Endothelial cell of umbilical vein (primary cell): Measurements from ENCODE around the gene VPS37C. TPM values are rescaled to one million over a fixed set of nuclear protein-coding genes. Genes with fewer than 3 reads are reported as not detected.

Experiments
- BruUV-seq: library from RNA; stranded (reverse); fragments of 400-500 nt; replicated peaks from 2 replicates; lab custom pipeline; 2021; lab: Mats Ljungman, UMichigan
- CTCF ChIA-PET: fragments of 300-600, 350-600 bp; sonication (Branson Sonifier 250); formaldehyde crosslinking; loops from one replicate; lab custom pipeline; 2021; ENCODE audit warnings: antibody characterized with exemption, inconsistent platforms; lab: Charles Lee
- POLR2A ChIA-PET: fragments of 300-600, 350-600 bp; sonication (Branson Sonifier 250); formaldehyde crosslinking; loops from one replicate; lab custom pipeline; 2021; ENCODE audit warnings: antibody characterized with exemption, inconsistent platforms; lab: Charles Lee
- DNase-seq: peaks from one replicate; pipeline ENCODE4 v3.0.0-alpha.2; 2011; ENCODE audit warnings: low read depth, low spot score
- FAIRE-seq: peaks from 2 replicates; lab custom pipeline; 2011; peaks lifted over from hg19 to GRCh38; lab: Jason Lieb, UNC
- H2AFZ ChIP-seq: 2 replicates; pipeline ENCODE4 v1.6.0; 2012; ENCODE audit warnings: low read depth, low read length, control low read depth, inconsistent platforms
- H3K27ac ChIP-seq: 2 replicates; pipeline ENCODE4 v1.5.1; 2011; ENCODE audit warnings: low read depth, mild to moderate bottlenecking, control low read depth, low read length, moderate library complexity; ENCODE audit not compliant: insufficient read depth
- H3K27me3 ChIP-seq, 2 experiments: 2 replicates each; pipeline versions ENCODE4 v1.6.0 to v1.6.1; 2011; ENCODE audit warnings: low read length in 2 of 2, mixed read lengths in 1 of 2; ENCODE audit not compliant: control insufficient read depth in 2 of 2, insufficient read depth in 2 of 2
- H3K36me3 ChIP-seq, 2 experiments: 2 replicates in 1 of 2; 3 replicates in 1 of 2; pipeline ENCODE4 v1.5.1; 2011; ENCODE audit warnings: low read length in 2 of 2, mild to moderate bottlenecking in 1 of 2, moderate library complexity in 1 of 2; ENCODE audit not compliant: control insufficient read depth in 2 of 2, insufficient read depth in 2 of 2; ENCODE audit errors: extremely low read depth in 1 of 2
- H3K4me1 ChIP-seq: 3 replicates; pipeline ENCODE4 v1.5.1; 2011; ENCODE audit warnings: mild to moderate bottlenecking, low read length; ENCODE audit not compliant: control insufficient read depth, insufficient read depth; ENCODE audit errors: extremely low read depth
- H3K4me2 ChIP-seq: 2 replicates; pipeline ENCODE4 v1.6.1; 2011; ENCODE audit warnings: low read length, control low read depth, mixed read lengths; ENCODE audit not compliant: insufficient read depth
- H3K4me3 ChIP-seq, 3 experiments: fragments of 200-600 bp in 1 of 3; sonication (generic), shearing (Covaris generic) in 1 of 3; replicated peaks in 1 of 3; 2 replicates each; pipeline ENCODE4 v1.5.1; 2011 to 2016; ENCODE audit warnings: control low read depth in 3 of 3, low read length in 3 of 3, mild to moderate bottlenecking in 2 of 3, inconsistent platforms in 1 of 3, low read depth in 1 of 3, moderate library complexity in 1 of 3; ENCODE audit not compliant: insufficient read depth in 1 of 3
- H3K79me2 ChIP-seq: 2 replicates; pipeline ENCODE4 v1.6.0; 2012; ENCODE audit warnings: low read length, inconsistent platforms; ENCODE audit not compliant: control insufficient read depth, insufficient read depth
- H3K9ac ChIP-seq: replicated peaks from 2 replicates; pipeline ENCODE3; 2011; ENCODE audit warnings: low read length, control low read depth; ENCODE audit not compliant: insufficient read depth; ENCODE audit errors: extremely low read depth
- H3K9me1 ChIP-seq: replicated peaks from 3 replicates; pipeline ENCODE4 v1.6.0; 2011; ENCODE audit warnings: mild to moderate bottlenecking, low read length; ENCODE audit not compliant: control insufficient read depth, insufficient read depth; ENCODE audit errors: extremely low read depth
- H3K9me3 ChIP-seq: replicated peaks from 2 replicates; pipeline ENCODE4 v1.5.1; 2012; ENCODE audit warnings: low read length, inconsistent platforms; ENCODE audit not compliant: control insufficient read depth, insufficient read depth
- H4K20me1 ChIP-seq: replicated peaks from 2 replicates; pipeline ENCODE3; 2011; ENCODE audit warnings: mild to moderate bottlenecking, low read length; ENCODE audit not compliant: control insufficient read depth, insufficient read depth; ENCODE audit errors: extremely low read depth
- EZH2 ChIP-seq: IDR thresholded peaks from 2 replicates; pipeline ENCODE4 v1.6.1; 2012; ENCODE audit warnings: borderline replicate concordance, low read depth, mild to moderate bottlenecking, moderate library complexity, low read length, inconsistent platforms; ENCODE audit not compliant: severe bottlenecking
- FOS ChIP-seq: IDR thresholded peaks from 2 replicates; pipeline ENCODE4 v1.6.1; 2011; ENCODE audit warnings: mild to moderate bottlenecking, low read length, moderate library complexity, borderline replicate concordance; ENCODE audit not compliant: insufficient read depth
- GATA2 ChIP-seq: IDR thresholded peaks from 2 replicates; pipeline ENCODE4 v1.7.0; 2011; ENCODE audit warnings: low read depth, mild to moderate bottlenecking, moderate library complexity, mixed read lengths, low read length; ENCODE audit not compliant: insufficient read length, insufficient read depth
- JUN ChIP-seq: IDR thresholded peaks from 2 replicates; pipeline ENCODE4 v1.6.1; 2011; ENCODE audit warnings: borderline replicate concordance, low read depth; ENCODE audit not compliant: insufficient read length, insufficient read depth
- MYC ChIP-seq: IDR thresholded peaks from one replicate; pipeline ENCODE4 v1.6.1; 2011; ENCODE audit warnings: mild to moderate bottlenecking, low read depth, low read length
- POLR2A ChIP-seq: IDR thresholded peaks from 2 replicates; pipeline ENCODE4 v1.6.1; 2012; ENCODE audit warnings: low read depth, mild to moderate bottlenecking, control low read depth, low read length
- POLR2AphosphoS5 ChIP-seq: IDR thresholded peaks from 2 replicates; pipeline ENCODE4 v1.6.1; 2012; ENCODE audit warnings: low read depth, mild to moderate bottlenecking, control low read depth, low read length, moderate library complexity; ENCODE audit not compliant: insufficient read depth
- dilution Hi-C: fragments of 300-500 bp; cut with MboI; formaldehyde crosslinking; loops from one replicate; pipeline ENCODE4 v1.15.0; 2019; ENCODE audit warnings: low sequenced_read_pairs; ENCODE audit not compliant: extremely low pct_ligation_motif_present
- intact Hi-C: fragments of 100-400 bp; cut with micrococcal nuclease; formaldehyde crosslinking; loops from one replicate; pipeline ENCODE4 v1.10.0; 2022
- polyA plus RNA-seq, 4 experiments: library from polyadenylated mRNA; depleted of rRNA in 3 of 4; stranded (reverse) in 3 of 4; unstranded in 1 of 4; fragments of >200 nt; gene quantifications; 2 replicates each; pipeline versions ENCODE4 v1.2.1 to v1.2.3, GENCODE V29; 2011 to 2012; ENCODE audit warnings: missing spikeins in 1 of 4
- total RNA-seq: library from RNA; stranded (reverse); gene quantifications from 2 replicates; pipeline ENCODE4 v1.2.3, GENCODE V29; 2021
- TF ChIP-seq, protein P1 (sequence below), 2 donors: IDR thresholded peaks; 1 replicate in 1 of 2; 2 replicates in 1 of 2; pipeline ENCODE4 v1.5.1; 2011; ENCODE audit warnings: low read length in 2 of 2, mild to moderate bottlenecking in 2 of 2, moderate library complexity in 2 of 2, control low read depth in 1 of 2, inconsistent platforms in 1 of 2, low read depth in 1 of 2; ENCODE audit not compliant: insufficient read depth in 1 of 2; ENCODE audit errors: extremely low read depth in 1 of 2
- TF ChIP-seq, protein P2 (sequence below): IDR thresholded peaks from 2 replicates; pipeline ENCODE4 v1.6.1; 2011; ENCODE audit not compliant: insufficient read depth, insufficient read length

The VPS37C gene
- total and polyA plus RNA-seq, 2 donors (not counting 3 experiments of a cell fraction or from before 2014, with no cell fraction given): 17.7 to 23.4 TPM

DNA sequence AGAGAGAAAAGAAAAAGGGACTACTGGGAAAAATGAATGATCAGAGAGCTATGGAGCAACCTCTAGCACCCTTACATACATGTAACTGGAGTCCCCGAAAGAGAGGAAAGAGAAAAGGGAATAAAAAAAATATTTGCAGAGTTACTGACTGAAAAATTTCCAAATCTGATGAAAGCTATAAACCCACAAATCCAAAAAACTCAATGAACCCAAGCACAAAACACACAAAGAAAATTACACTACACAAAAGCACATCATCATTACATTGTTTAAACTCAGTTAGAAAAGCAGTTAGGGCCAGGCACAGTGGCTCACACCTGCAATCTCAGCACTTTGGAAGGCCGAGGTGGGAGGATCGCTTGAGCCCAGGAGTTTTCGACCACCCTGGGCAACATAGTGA lies 6.7 kb downstream of the VPS37C start:
- Histone ChIP-seq H4K20me1 (peaks cover 3% of the 10 kb centered on the region), H3K9me3 (no peaks in the 10 kb centered on the region), H3K4me3 (no peak overlapping the region), H3K27me3 (no peaks in the 10 kb centered on the region), H3K9me1 (no peaks in the 10 kb centered on the region), H2AFZ (no peak overlapping the region), H3K4me1 (peaks cover 28% of the 10 kb centered on the region), H3K79me2 (peaks cover 59% of the 10 kb centered on the region), H3K9ac (no peak overlapping the region), H3K27ac (no peak overlapping the region), H3K4me2 (no peak overlapping the region), H3K36me3 (no peaks in the 10 kb centered on the region)
- FAIRE-seq: no peak
- POLR2A ChIA-PET: no interaction called here
- CTCF ChIA-PET: no interaction called here
- BruUV-seq: no TSS peak
- dilution Hi-C loops (no loop called here), intact Hi-C loops (loop anchor here (5.0 to 10.0 kb wide), 2 partner anchors 320 to 847 kb away; no protein-coding TSS in a partner anchor)
- TF ChIP-seq EZH2 (no peak), JUN (no peak), GATA2 (no peak), POLR2AphosphoS5 (no peak), MYC (no peak), FOS (no peak), POLR2A (no peak)
- TF ChIP-seq, protein P1, sequence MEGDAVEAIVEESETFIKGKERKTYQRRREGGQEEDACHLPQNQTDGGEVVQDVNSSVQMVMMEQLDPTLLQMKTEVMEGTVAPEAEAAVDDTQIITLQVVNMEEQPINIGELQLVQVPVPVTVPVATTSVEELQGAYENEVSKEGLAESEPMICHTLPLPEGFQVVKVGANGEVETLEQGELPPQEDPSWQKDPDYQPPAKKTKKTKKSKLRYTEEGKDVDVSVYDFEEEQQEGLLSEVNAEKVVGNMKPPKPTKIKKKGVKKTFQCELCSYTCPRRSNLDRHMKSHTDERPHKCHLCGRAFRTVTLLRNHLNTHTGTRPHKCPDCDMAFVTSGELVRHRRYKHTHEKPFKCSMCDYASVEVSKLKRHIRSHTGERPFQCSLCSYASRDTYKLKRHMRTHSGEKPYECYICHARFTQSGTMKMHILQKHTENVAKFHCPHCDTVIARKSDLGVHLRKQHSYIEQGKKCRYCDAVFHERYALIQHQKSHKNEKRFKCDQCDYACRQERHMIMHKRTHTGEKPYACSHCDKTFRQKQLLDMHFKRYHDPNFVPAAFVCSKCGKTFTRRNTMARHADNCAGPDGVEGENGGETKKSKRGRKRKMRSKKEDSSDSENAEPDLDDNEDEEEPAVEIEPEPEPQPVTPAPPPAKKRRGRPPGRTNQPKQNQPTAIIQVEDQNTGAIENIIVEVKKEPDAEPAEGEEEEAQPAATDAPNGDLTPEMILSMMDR (IDR thresholded peaks at IDR 0.05; ENCODE audit: extremely low read depth in 1 of 2, insufficient read depth in 1 of 2, low read depth in 1 of 2, low read length in 2 of 2): no peak
- TF ChIP-seq, protein P2, sequence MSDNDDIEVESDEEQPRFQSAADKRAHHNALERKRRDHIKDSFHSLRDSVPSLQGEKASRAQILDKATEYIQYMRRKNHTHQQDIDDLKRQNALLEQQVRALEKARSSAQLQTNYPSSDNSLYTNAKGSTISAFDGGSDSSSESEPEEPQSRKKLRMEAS: no peak
- no peak for DNase-seq
